Gastrocnemius medialis (tissue), 4 donors: ENCODE results near the gene AFF3. TPM values are rescaled to one million over a fixed set of nuclear protein-coding genes. Genes with fewer than 3 reads are reported as not detected.

Source experiments
- ATAC-seq, 2 donors: fragments of 150-250 bp; one replicate each; pipeline ENCODE4 v1.9.1; 2016
- DNase-seq, 2 donors: peaks; one replicate each; pipeline ENCODE4 v3.0.0-alpha.2; 2019
- H3K27ac ChIP-seq, 4 donors: fragments of 200-600 bp; sonication (generic); 1 replicate in 1 of 4; 2 replicates in 3 of 4; pipeline ENCODE4 v1.5.1; 2016 to 2018; ENCODE audit warnings: mild to moderate bottlenecking in 2 of 4, moderate library complexity in 1 of 4
- H3K27me3 ChIP-seq, 3 donors: fragments of 200-600 bp; sonication (generic) in 2 of 3; 1 replicate in 1 of 3; 2 replicates in 2 of 3; pipeline versions ENCODE4 v1.5.1 to v1.6.0; 2016 to 2019; ENCODE audit warnings: mild to moderate bottlenecking in 1 of 3, moderate library complexity in 1 of 3
- H3K36me3 ChIP-seq, 2 donors: fragments of 200-600 bp; sonication (generic) in 1 of 2; one replicate each; pipeline ENCODE4 v1.5.1; 2017 to 2018
- H3K4me1 ChIP-seq, 2 donors: fragments of 200-600 bp; sonication (generic) in 1 of 2; one replicate each; pipeline ENCODE4 v1.5.1; 2016 to 2017; ENCODE audit warnings: mild to moderate bottlenecking in 2 of 2
- H3K4me3 ChIP-seq, 4 donors: fragments of 200-600 bp; sonication (generic) in 3 of 4; 1 replicate in 1 of 4; 2 replicates in 3 of 4; pipeline ENCODE4 v1.5.1; 2016 to 2019; ENCODE audit warnings: mild to moderate bottlenecking in 2 of 4
- H3K9me3 ChIP-seq, 3 donors: fragments of 200-600 bp; sonication (generic) in 2 of 3; 1 replicate in 1 of 3; 2 replicates in 2 of 3; pipeline ENCODE4 v1.5.1; 2016 to 2019
- CTCF ChIP-seq, 5 experiments: fragments of 450-650 bp in 3 of 5; fragments of 200-600 bp in 2 of 5; sonication (generic) in 2 of 5; IDR thresholded peaks in 4 of 5; conservative IDR thresholded peaks in 1 of 5; 1 replicate in 4 of 5; 2 replicates in 1 of 5; pipeline ENCODE4 v1.5.1; 2016 to 2019; ENCODE audit warnings: antibody characterized with exemption in 5 of 5, mild to moderate bottlenecking in 3 of 5, moderate library complexity in 3 of 5
- POLR2A ChIP-seq, 2 donors: fragments of 450-650 bp; IDR thresholded peaks; one replicate each; pipeline ENCODE4 v1.6.1; 2017; ENCODE audit warnings: antibody characterized with exemption in 2 of 2, mild to moderate bottlenecking in 2 of 2, moderate library complexity in 2 of 2
- in situ Hi-C, 4 donors: fragments of 200-750 bp; cut with MboI; loops; one replicate each; pipeline versions ENCODE4 v1.15.0 to v1.8.0; 2017; ENCODE audit warnings: low sequenced_read_pairs in 4 of 4
- intact Hi-C: fragments of 100-400 bp; cut with DNase I; formaldehyde crosslinking; loops from one replicate; pipeline ENCODE4 v1.15.1; 2023; ENCODE audit warnings: low total_unique reads
- total RNA-seq, 4 donors: library from RNA; depleted of rRNA; stranded (reverse); fragments of >200 nt; gene quantifications; one replicate each; pipeline versions ENCODE4 v1.1.0 to v1.2.3, GENCODE V29; 2016

AFF3 gene
- total RNA-seq, 4 donors from 2014 or later = 0.22 to 0.55 (median 0.47) TPM

DNA sequence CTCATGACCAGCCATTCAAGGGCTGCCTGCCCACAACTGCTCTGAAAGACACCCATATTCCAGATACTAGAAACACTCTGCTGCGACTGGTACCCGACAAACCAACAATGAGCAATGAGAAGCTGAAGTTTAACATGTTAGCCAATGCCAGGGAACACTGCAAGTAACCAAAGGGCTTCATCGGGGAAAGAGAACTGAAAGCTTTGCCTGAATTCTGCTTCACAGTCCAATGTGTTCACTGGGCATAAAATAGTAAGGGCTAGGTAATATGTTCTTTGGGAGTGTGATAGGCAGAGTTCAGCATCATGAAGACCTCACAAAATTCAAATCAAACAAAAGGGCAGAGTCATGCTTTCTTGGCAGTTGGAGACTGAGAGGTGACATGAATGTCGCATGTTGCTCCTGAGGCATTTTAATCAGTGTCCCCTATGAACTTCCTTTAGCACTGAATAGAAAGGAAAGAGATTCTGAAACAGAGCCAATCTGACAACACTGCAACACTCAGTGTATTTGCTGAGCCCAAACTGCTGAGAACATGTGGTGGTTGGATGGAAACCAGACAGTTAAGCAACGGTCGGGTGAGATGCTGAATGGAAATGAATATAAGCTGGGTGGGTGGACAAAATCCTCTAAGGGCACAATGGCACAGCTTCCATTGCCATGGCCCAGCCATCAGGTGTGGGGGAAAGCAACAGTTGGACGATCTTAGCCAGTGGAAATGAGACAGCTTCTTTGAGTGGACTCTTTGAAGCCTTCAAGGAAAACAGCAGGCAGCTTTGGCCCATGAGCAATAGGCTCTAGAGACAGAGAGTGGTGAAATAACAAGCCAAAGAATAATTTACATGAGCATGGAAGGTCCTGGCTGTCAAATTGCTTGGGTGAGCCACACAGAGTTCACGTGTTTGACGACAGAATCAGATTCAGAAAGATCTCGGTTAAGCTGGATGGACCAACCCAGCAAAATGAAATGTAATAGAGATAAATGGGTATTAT lies 277.5 kb downstream of the AFF3 start:
- Histone ChIP-seq H3K9me3 (no peaks in the 10 kb centered on the region), H3K4me3 (no peak overlapping the region), H3K36me3 (no peaks in the 10 kb centered on the region), H3K4me1 (no peaks in the 10 kb centered on the region), H3K27me3 (no peaks in the 10 kb centered on the region), H3K27ac (no peak overlapping the region)
- no peak for TF ChIP-seq CTCF (IDR thresholded peaks at IDR 0.05 in 4 of 5, conservative IDR thresholded peaks at IDR 0.05 in 1 of 5)
- no peak for TF ChIP-seq POLR2A (IDR thresholded peaks at IDR 0.05)
- peak; percentile 11 to 26 for DNase-seq
- intact Hi-C loops (no loop called here), in situ Hi-C loops (no loop called here)
- peak; percentile 63 to 66 for ATAC-seq

- intact Hi-C loops (no loop called here), in situ Hi-C loops (no loop called here)
- TF ChIP-seq POLR2A (IDR thresholded peaks at IDR 0.05) = no peak
- no peak for TF ChIP-seq CTCF (IDR thresholded peaks at IDR 0.05 in 4 of 5, conservative IDR thresholded peaks at IDR 0.05 in 1 of 5)
- no peaks in the 10 kb centered on the region for H3K4me1 ChIP-seq
- no peaks in the 10 kb centered on the region for H3K27me3 ChIP-seq
- no peaks in the 10 kb centered on the region for H3K36me3 ChIP-seq
- no peak overlapping the region for H3K4me3 ChIP-seq
- no peaks in the 10 kb centered on the region for H3K9me3 ChIP-seq
- DNase-seq = no peak
- no peak for ATAC-seq
- no peak overlapping the region for H3K27ac ChIP-seq
Measured at GRCh38 chr2:99863903-99864270, 278.5 kb downstream of the AFF3 start.

DNA sequence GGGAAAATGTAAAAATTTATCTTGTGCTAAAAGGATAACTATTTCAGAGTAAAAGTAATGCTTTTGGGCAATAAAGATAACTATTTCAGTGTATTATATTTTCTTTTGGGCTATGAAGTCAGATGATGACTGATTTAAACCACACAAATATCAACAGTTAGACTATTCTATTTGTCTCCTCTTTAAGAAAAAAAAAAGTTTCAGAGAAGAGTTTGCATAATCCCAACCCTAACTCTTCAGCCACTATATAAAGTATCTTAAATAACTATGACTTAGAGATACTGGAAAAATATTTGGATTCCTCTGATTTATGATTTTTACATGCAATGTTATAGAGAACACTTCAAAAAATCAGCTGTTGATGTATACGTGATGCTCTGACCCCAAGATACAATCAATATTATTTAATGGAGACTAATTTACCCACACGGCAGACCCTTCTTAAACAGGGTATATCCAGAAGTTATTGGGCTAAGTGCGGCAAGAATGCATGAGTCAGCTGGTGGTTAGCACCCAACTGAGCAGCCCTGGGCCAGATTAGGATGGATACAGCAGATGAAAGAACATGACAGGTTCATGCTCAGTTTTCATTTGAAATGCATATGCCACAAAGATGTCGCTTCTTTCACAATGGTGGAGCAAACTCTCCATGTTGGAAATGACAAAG lies 279.0 kb downstream of the AFF3 start:
- no peaks in the 10 kb centered on the region for H3K9me3 ChIP-seq
- no peak for DNase-seq
- H3K27ac ChIP-seq = no peak overlapping the region
- TF ChIP-seq CTCF (IDR thresholded peaks at IDR 0.05 in 4 of 5, conservative IDR thresholded peaks at IDR 0.05 in 1 of 5) = no peak
- intact Hi-C loops (no loop called here), in situ Hi-C loops (no loop called here)
- H3K27me3 ChIP-seq = no peaks in the 10 kb centered on the region
- no peaks in the 10 kb centered on the region for H3K4me1 ChIP-seq
- H3K4me3 ChIP-seq = no peak overlapping the region
- no peak for ATAC-seq
- no peaks in the 10 kb centered on the region for H3K36me3 ChIP-seq

DNA sequence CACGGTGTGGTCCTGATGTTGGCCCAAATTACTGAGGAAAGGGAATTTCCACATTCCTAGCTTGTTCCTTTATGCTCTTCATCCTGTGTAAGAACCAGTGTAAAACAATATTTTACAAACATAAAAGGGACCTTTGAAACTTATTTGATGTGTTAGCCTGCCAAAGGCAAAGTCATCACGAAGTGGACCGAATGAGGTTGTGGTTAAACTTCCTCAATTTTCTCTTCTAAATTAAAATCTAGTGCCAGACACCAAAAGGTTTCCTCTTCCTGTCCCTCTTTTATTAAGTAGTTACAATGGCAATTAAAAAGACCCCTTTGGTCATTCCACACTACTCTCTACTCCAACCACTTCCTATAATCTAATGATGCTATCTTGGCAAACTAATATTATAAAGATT lies 279.8 kb downstream of the AFF3 start:
- Histone ChIP-seq H3K9me3 (no peaks in the 10 kb centered on the region), H3K4me3 (no peak overlapping the region), H3K36me3 (no peaks in the 10 kb centered on the region), H3K4me1 (no peaks in the 10 kb centered on the region), H3K27ac (no peak overlapping the region), H3K27me3 (no peaks in the 10 kb centered on the region)
- in situ Hi-C loops (no loop called here), intact Hi-C loops (no loop called here)
- ATAC-seq (no peak), DNase-seq (no peak)
- TF ChIP-seq CTCF (IDR thresholded peaks at IDR 0.05 in 4 of 5, conservative IDR thresholded peaks at IDR 0.05 in 1 of 5) = no peak
- no peak for TF ChIP-seq POLR2A (IDR thresholded peaks at IDR 0.05)
